Erythroblast (primary cell): Measurements from ENCODE around the gene SHB.

ENCODE experiments used
- DNase-seq, 2 experiments: peaks; one replicate each; lab custom pipeline; 2025; lab: John Stamatoyannopoulos, UW
- GATA1 ChIP-seq: IDR thresholded peaks from 2 replicates; pipeline ENCODE4 v1.6.1; 2011; ENCODE audit warnings: low read depth, mild to moderate bottlenecking, control low read depth, low read length, moderate library complexity
- POLR2A ChIP-seq: IDR thresholded peaks from 2 replicates; pipeline ENCODE4 v1.6.1; 2011; ENCODE audit warnings: mild to moderate bottlenecking, low read length

The SHB gene

DNA sequence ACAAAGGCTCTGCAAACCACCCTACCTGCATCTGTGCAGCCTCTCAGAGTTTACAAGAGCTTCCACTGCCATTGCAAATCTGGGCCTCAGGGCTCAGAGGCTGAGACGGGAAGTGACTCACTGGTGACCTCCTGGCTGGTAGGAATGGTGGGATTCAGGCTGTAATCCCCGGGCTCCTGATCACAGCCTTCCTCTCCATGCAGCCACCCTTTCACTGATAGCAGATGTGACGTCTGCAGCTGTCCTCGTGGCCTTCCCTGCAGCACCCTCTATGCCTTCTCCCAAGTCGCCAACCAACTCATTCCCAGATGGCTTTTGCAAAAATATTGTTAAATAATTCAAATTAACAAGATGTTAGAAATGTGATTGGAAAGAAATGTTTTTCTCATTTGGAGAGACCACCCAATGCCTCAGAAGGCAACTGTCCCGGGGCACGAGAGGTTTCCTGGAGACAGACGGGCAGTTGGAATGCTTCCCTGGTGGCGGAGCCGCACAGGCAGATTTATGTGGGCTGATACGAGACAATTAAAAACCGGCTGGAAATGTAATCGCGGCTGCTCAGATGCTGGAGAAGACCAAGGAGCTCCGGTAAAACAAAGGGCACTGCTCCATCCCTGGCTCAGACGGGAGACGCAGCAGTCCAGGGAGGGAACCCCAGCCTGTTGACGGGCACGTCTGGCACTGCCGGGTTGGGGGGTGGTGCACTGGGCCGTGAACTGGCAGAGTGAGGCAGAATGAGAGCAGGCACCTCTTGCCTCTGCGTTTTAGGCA lies 130.7 kb downstream of the SHB start:
- TF ChIP-seq GATA1 (no peak), POLR2A (no peak)
- no peak for DNase-seq

DNA sequence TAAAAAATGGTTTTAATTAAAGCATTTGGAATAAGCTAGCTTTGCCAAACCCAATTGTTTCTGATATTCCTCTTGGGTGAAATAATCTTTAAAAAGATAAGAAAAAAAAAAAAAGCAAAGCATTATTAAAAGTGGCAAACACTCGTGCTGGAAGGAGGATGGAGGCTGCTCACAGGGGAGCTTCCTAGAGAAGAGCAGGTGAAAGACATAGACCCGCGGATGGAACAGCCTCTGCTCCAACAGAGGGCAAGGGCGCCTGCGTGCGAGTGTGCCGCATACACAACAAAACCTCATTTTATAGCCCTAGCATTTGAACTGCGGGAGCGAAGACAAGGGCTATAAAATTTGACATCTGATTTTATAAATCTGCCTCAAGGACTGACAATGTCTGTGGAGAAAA lies 131.7 kb downstream of the SHB start:
- TF ChIP-seq GATA1 (no peak), POLR2A (no peak)
- DNase-seq, result no peak

DNA sequence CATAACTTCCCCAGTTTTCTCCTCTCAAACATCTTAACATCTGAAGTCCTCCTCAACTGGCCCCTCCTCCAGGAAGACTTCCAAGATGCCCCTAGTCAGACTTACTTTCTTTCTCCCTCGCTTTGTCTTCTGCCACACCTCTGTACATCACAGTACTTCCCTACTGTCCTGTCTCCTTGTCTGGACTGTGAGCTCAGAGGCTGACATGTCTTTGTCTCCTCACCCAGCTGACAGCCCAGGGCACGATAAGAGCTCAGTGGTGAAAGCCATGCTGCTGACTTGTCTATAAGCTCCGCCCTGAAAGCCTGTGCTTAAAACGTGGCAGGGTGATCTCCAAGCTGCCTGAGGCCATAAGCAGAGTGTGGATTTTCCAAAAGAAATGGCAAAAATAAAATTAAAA lies 132.1 kb downstream of the SHB start:
- no peak for TF ChIP-seq POLR2A
- TF ChIP-seq GATA1, result no peak
- DNase-seq, result peak; percentile 71 to 80

DNA sequence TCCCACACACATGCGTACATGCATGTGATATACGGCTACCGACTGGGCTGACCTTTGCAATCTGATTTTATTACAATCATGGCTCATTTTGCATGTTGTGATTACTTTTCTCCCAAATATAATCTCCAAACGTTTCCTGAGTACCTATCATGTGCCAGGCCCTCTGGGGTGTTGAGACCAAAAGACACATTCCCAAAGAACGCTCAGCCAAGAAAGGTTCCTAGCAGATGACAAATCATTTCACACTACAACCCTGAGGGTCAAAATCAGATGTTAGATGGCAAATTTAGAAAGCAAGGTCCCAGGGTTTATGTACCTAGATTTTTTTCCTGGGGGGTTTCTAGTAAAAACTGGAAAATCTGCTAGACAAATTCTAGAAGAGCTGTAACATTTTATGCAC lies 132.7 kb downstream of the SHB start:
- TF ChIP-seq POLR2A (no peak), GATA1 (no peak)
- DNase-seq, result no peak

DNA sequence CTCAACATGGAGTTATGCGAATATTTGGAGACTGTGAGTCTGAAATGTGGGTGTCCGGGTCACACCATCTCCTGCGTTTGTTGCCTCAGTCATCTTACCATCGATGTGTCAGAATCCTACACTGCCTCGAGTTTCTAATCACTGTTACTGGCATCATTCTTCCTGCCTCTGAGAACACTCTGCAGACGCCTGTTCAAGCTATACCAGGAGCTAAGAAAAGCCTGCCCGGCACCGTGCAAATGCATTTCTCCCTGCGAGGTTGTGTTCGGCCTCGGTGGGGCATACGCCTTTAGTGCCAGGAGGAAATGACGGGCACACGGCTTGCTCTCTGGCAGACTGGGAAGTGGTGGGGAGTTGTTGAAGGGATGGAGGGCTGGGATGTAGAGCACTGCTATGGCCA lies 133.9 kb downstream of the SHB start:
- DNase-seq, result no peak
- TF ChIP-seq GATA1, result no peak
- no peak for TF ChIP-seq POLR2A

DNA sequence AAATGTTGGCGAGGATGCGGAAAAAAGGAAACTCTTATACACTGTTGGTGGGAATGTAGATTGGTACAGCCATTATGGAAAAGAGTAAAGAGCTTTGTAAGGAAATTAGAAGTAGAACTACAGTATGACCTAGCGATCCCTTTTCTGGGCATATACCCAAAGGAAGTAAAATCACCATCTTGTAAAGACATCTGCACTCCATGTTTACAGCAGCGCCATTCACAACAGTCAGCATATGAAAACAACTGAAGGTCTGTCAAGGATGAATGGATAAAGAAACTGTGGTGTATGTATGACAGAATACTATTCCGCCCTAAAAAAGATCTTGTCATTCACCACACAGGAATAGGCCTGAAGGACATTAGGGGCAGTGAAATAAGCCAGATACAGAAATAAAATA lies 137.4 kb downstream of the SHB start:
- DNase-seq, result no peak
- no peak for TF ChIP-seq GATA1
- no peak for TF ChIP-seq POLR2A

DNA sequence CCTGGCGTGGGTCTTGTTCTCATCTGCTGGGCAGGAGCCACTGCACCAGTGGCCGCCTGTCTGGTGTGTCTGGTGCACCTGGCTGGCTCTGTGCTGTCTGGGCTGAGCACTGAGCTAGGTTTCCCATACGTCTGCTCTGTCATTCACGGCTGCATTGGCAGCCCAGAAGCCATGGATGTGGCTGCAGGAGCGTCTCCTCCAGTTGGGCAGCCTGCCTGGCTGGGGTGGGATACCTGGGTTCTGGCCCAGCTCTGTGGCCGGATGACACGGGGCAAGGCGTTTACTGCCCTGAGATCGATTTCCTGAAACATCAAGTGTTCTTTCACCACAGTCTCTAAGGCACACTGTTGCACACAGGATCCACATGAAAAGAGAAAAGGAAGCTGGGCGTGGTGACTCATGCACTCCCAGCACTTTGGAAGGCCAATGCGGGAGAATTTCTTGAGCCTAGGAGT lies 139.6 kb downstream of the SHB start:
- TF ChIP-seq POLR2A, result no peak
- TF ChIP-seq GATA1, result no peak
- DNase-seq, result no peak

DNA sequence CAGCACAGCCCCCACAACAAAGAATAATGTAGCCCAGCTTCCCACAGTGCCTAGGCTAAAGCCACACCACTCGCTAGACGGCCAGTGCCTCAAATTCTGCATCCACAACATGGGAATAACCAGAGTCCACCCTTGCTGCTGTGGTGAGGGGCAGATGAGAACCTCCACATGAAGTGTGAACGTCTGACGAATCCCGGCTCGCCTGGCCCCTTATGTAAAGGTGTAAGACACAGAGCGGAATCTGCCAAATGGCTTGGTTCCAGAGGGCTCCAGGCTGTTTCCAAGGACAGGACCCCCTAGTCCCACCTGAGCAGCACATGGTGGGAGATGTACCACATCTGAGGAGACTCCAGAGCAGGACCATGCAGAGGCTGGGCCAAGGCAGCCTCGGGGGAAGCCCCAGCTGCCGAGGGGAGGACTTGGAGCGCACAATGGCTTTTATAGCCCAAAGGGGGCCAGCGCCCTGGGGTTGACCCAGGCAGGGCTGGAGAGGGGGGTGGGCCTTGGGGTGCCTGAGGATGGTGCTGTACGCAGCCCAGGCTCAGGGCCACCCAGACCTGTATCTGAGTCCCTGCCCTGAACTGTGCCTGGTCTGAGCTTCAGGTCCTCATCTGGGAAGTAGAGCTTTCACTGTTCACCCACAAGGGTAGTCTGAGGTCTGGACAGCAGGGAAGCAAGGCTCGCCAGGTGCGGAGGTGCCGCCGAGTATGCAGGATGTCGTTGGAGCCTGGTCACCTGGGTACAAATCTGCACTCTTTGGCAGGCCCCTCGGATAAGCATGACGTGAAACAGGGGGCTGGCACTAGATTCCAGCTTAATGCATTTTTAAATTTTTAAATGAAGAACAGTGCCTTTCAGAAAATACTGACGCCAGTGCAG lies 140.2 kb downstream of the SHB start:
- no peak for DNase-seq
- TF ChIP-seq GATA1 (no peak), POLR2A (no peak)

DNA sequence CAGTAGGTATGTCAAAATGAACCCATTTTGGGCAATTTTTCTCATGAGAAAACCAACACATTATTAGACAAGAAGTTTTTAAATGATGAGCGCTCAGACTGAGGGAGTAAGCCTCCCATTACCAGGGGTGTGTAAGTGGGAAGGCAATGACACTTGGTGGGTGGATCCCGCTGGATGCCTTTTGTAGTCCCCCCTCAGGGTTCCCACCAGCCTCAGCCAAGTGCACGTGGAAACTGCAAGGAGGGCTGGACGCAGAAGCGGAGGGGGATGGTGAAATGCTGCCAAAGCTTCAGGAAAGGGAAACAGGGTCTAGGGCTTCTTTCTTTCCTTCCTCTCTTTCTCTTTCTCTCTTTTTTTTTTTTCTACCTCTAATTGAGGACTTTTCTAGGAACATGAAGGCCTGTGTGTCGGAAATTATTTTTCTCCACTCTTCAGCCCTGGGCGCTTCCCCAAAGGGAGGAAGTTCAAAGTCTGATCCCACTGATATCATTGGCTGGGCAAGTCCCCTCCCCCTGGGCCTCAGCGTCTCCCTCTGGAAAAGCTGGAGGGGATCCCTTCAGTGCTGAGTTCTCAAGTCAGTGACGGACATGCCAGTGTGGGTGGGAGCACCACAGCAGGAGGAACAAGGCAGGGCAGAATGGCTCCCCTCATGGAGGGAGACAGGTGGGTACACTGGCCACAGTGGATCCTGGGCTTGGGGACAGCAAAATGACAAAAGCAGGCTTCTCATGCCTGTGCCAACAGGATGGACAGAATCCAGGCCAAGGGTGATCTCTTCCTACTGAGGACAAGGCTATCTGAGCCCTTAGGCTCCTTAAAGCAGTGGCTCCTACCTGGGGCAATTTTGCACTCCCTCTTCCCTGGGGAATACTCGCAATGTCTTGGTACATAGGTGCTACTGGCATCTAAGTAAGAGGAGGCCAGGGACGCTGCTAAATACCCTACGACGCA lies 141.2 kb downstream of the SHB start:
- TF ChIP-seq POLR2A (no peak), GATA1 (no peak)
- DNase-seq, result no peak

DNA sequence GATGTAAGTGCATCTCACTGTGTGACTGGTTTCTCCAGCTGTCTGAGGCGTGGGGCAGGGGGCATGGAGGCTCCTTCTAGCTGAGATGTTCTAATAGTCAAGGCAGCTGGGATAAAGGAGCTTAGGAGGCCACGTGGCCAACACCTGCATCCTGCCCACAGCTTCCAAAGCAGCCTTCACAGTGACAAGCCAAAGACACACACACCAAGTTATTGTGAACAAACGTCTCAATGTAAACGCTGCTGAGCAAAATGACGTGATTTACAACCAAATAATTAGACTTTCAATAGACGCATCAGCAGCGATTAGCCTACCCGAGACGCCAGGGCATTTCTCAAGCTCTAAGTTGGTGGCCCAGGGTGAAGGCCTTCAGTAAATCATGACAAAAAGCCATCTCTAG lies 141.9 kb downstream of the SHB start:
- no peak for DNase-seq

DNA sequence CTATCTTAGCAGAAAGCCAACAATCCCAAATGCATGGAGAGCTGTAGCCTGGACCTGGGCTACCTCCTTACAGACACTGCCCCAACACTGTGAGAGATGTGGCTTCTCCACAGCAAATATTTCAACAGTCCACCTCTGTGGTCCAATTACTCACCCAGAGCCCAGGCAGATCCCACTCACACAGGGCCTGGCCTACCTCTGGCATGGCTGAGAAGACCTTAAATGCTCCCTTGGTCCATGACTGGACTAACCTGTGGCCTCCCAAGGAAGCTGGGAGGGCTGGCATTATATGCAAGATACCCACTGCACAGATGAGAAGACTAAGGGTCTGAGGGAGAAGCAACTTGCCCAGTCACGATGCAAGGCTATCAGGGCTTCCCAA lies 142.3 kb downstream of the SHB start:
- no peak for TF ChIP-seq GATA1
- no peak for TF ChIP-seq POLR2A
- no peak for DNase-seq

More for the DNA sequence above, 141.9 kb downstream of the SHB start:
- TF ChIP-seq GATA1 (no peak), POLR2A (no peak)

DNA sequence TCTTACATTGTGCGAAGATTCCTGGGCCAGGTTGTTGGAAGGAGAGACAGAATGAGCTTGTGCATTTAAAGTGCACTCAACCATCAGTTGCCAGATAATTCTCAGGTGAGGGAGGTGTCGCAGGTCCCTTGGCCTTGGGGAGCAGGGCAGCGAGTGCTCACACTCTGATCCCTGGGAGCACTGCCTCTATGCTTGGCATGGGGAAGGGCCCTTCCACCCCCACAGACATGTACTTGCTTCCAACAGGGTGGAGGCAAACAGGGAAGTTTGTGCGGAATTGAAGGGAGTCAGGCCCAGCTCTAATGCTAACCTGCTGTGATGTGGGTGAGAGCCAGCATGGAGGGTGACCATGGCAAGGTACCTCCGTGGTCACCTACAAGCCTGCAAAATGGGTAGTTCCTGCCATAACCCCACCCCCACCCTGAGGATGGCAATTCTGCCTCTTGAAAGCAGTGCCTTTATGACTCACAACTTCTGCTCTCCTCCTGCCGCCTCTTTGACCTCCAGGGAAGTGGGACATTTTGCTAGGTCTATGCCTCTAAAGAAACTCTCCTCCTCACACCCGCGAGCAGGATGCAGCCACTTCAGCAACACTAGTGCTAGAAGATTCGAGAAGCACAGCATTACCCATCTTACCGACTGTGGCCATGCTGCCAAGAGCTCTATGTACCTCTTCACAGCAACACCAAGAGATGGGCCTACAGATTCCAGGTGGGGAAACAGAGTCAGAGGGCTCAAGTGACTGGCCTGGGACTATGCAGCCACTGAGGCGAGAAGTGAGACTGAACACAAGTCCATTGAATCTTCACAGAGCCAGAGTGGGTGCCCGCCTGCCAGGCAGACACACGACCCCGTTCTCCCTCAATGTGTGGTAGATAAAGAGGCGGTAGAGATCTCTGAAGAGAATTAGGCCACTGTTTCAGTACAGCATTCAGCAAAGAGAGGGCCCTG lies 143.0 kb downstream of the SHB start:
- TF ChIP-seq GATA1 (no peak), POLR2A (no peak)
- no peak for DNase-seq

DNA sequence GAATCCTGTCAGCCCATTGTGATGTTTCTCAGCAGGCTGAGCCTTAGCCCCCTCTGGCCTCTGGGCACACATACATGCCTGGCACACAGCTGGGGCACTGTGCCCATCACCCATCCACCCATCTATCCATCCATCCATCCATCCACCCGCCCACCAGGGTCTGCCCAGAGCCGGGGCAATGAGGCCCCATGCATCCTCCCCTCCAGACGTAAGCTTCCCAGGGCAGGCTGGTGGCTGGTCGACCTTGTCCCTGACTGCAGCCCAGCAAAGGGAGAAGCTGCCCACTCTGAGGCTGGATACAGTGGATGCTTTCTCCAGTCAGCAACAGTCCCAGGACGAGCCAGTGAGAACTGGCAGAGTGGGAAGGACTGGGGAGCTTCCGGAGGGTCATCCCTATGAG lies 144.0 kb downstream of the SHB start:
- no peak for DNase-seq
- TF ChIP-seq GATA1 (no peak), POLR2A (no peak)
